Osteocyte (in vitro differentiated cells): ENCODE measurements around the gene ST6GALNAC2. TPM values are rescaled to one million over a fixed set of nuclear protein-coding genes. Genes with fewer than 3 reads are reported as not detected.
A peak's percentile ranks its signal among the peaks of the same experiment; 100 is the strongest.

ENCODE experiments used
- DNase-seq: peaks from one replicate; pipeline ENCODE4 v3.0.0; 2021; ENCODE audit warnings: mixed read lengths; ENCODE audit not compliant: unreplicated experiment; ENCODE audit errors: extremely low spot score
- H3K27ac Mint-ChIP-seq: one replicate; pipeline ENCODE4 v1.8.0; 2021; ENCODE audit warnings: mild to moderate bottlenecking, mixed read lengths; ENCODE audit not compliant: unreplicated experiment
- H3K27me3 Mint-ChIP-seq: one replicate; pipeline ENCODE4 v1.8.0; 2021; ENCODE audit warnings: mixed read lengths; ENCODE audit not compliant: unreplicated experiment
- H3K36me3 Mint-ChIP-seq: one replicate; pipeline ENCODE4 v1.8.0; 2021; ENCODE audit warnings: mixed read lengths; ENCODE audit not compliant: unreplicated experiment
- H3K4me1 Mint-ChIP-seq: one replicate; pipeline ENCODE4 v1.8.0; 2021; ENCODE audit warnings: mixed read lengths; ENCODE audit not compliant: unreplicated experiment
- H3K4me3 Mint-ChIP-seq: one replicate; pipeline ENCODE4 v1.8.0; 2021; ENCODE audit warnings: mild to moderate bottlenecking, moderate library complexity, mixed read lengths; ENCODE audit not compliant: unreplicated experiment
- H3K9me3 Mint-ChIP-seq: one replicate; pipeline ENCODE4 v1.8.0; 2021; ENCODE audit warnings: mixed read lengths; ENCODE audit not compliant: unreplicated experiment
- CTCF ChIP-seq: fragments of 200-600 bp; sonication (generic); IDR thresholded peaks from 2 replicates; pipeline ENCODE4 v1.5.0; 2021; ENCODE audit warnings: antibody characterized with exemption, mild to moderate bottlenecking, moderate library complexity
- total RNA-seq: library from RNA; stranded (reverse); gene quantifications from 2 replicates; pipeline ENCODE4 v1.2.1, GENCODE V29; 2021

ST6GALNAC2 gene
- total RNA-seq, 1 donor from 2014 or later: 3.3 TPM

- no peak for DNase-seq
- H3K9me3 Mint-ChIP-seq: no peaks in the 10 kb centered on the region
These were observed 2.5 kb upstream of the ST6GALNAC2 start for GRCh38 chr17:76588182-76588581.

GRCh38 chr17:76586741-76587487 lies 1.3 kb upstream of the ST6GALNAC2 start:
- Mint-ChIP-seq H3K4me1 (peaks cover 10% of the 10 kb centered on the region), H3K36me3 (no peaks in the 10 kb centered on the region), H3K27me3 (peaks cover 9% of the 10 kb centered on the region), H3K27ac (no peak overlapping the region), H3K4me3 (no peak overlapping the region), H3K9me3 (no peaks in the 10 kb centered on the region)
- DNase-seq: no peak
- no peak for TF ChIP-seq CTCF

More at GRCh38 chr17:76588182-76588581, 2.5 kb upstream of the ST6GALNAC2 start:
- Mint-ChIP-seq H3K27ac (no peak overlapping the region), H3K36me3 (no peaks in the 10 kb centered on the region), H3K4me1 (peaks cover 5% of the 10 kb centered on the region), H3K4me3 (no peak overlapping the region), H3K27me3 (peaks cover 12% of the 10 kb centered on the region)
- TF ChIP-seq CTCF: no peak

GRCh38 chr17:76585033-76585648 lies 519 bp downstream of the ST6GALNAC2 start:
- peaks cover 22% of the 10 kb centered on the region for H3K4me1 Mint-ChIP-seq
- TF ChIP-seq CTCF: no peak
- no peaks in the 10 kb centered on the region for H3K36me3 Mint-ChIP-seq
- H3K4me3 Mint-ChIP-seq: peak overlapping the region; percentile 69
- H3K9me3 Mint-ChIP-seq: no peaks in the 10 kb centered on the region
- H3K27ac Mint-ChIP-seq: no peak overlapping the region
- no peak for DNase-seq
- peaks cover 6% of the 10 kb centered on the region for H3K27me3 Mint-ChIP-seq

- no peak for TF ChIP-seq CTCF
- H3K36me3 Mint-ChIP-seq: no peaks in the 10 kb centered on the region
- no peak overlapping the region for H3K27ac Mint-ChIP-seq
- H3K4me1 Mint-ChIP-seq: peaks cover 28% of the 10 kb centered on the region
- H3K4me3 Mint-ChIP-seq: peak overlapping the region; percentile 69
- peaks cover 5% of the 10 kb centered on the region for H3K27me3 Mint-ChIP-seq
- no peak for DNase-seq
- no peaks in the 10 kb centered on the region for H3K9me3 Mint-ChIP-seq
These were observed 1.1 kb downstream of the ST6GALNAC2 start for GRCh38 chr17:76584427-76585032.

- H3K4me3 Mint-ChIP-seq: no peak overlapping the region
- no peak for TF ChIP-seq CTCF
- no peak overlapping the region for H3K27ac Mint-ChIP-seq
- no peaks in the 10 kb centered on the region for H3K36me3 Mint-ChIP-seq
- no peaks in the 10 kb centered on the region for H3K9me3 Mint-ChIP-seq
- peaks cover 30% of the 10 kb centered on the region for H3K4me1 Mint-ChIP-seq
- no peak for DNase-seq
- no peaks in the 10 kb centered on the region for H3K27me3 Mint-ChIP-seq
These were observed 3.0 kb downstream of the ST6GALNAC2 start for GRCh38 chr17:76582660-76583059.
